ENCODE results near the gene PIGP. TPM values are rescaled to one million over a fixed set of nuclear protein-coding genes. Genes with fewer than 3 reads are reported as not detected.

The PIGP gene
- total and polyA plus RNA-seq, 2 donors (not counting 1 experiment from before 2014, with no cell fraction given): 15.8 to 22.7 TPM

- DNase-seq (no peak), ATAC-seq (ENCODE audit: low read depth) (no peak)
- POLR2A ChIA-PET: no interaction called here
- intact Hi-C loops (cut with micrococcal nuclease): loop anchor here (10.0 kb wide), 2 partner anchors 820 to 920 kb away; partner anchors contain the start of gene DOP1B
- H2AFZ ChIP-seq (ENCODE audit: insufficient read depth, low read depth, low read length, poor library complexity, severe bottlenecking): no peak overlapping the region
- H3K36me3 ChIP-seq (replicated peaks in 1 of 2; ENCODE audit: control extremely low read depth in 1 of 2, control insufficient read depth in 1 of 2, extremely low read depth in 1 of 2, insufficient read depth in 2 of 2, low read length in 1 of 2): no peaks in the 10 kb centered on the region
- Mint-ChIP-seq H3K4me3 (peak overlapping the region; percentile 66), H3K27ac (peak overlapping the region; percentile 17), H3K9me3 (ENCODE audit: insufficient read depth) (peaks cover 2% of the 10 kb centered on the region), H3K27me3 (no peaks in the 10 kb centered on the region), H3K4me1 (peaks cover 53% of the 10 kb centered on the region)
- no peak overlapping the region for H3K4me3 ChIP-seq (ENCODE audit: control extremely low read depth in 1 of 5, extremely low read depth in 1 of 5, insufficient read depth in 1 of 5, low read depth in 2 of 5, low read length in 4 of 5)
- H3K79me2 ChIP-seq (ENCODE audit: control insufficient read depth, insufficient read depth, low read length): peaks cover 83% of the 10 kb centered on the region
- H3K9me3 ChIP-seq (ENCODE audit: control extremely low read depth in 1 of 3, control insufficient read depth in 2 of 3, insufficient read depth in 1 of 3, low read length in 2 of 3): no peaks in the 10 kb centered on the region
- peaks cover 22 to 23% of the 10 kb centered on the region in 2 donors for H3K4me1 ChIP-seq (ENCODE audit: control insufficient read depth in 2 of 2, insufficient read depth in 2 of 2, low read length in 2 of 2)
- no peak overlapping the region for H3K9ac ChIP-seq (ENCODE audit: low read length)
- 100% methylated on average over 3 of the region's 4 CpGs for WGBS (ENCODE audit: insufficient coverage)
- no peak overlapping the region for H3K4me2 ChIP-seq (replicated peaks; ENCODE audit: low read depth, low read length, poor library complexity, severe bottlenecking)
- no peak overlapping the region for H3K27ac ChIP-seq (ENCODE audit: low read length in 2 of 2)
- no peaks in the 10 kb centered on the region for H3K27me3 ChIP-seq (replicated peaks in 1 of 4; ENCODE audit: control extremely low read depth in 1 of 4, control insufficient read depth in 3 of 4, insufficient read depth in 4 of 4, low read length in 3 of 4)
- CTCF ChIA-PET: interaction anchor here (1.3 to 1.5 kb wide), 3 partner anchors 12 to 98 kb away, joined by 3 to 4 read pairs (median 4); no protein-coding TSS in a partner anchor
- no peak for TF ChIP-seq EZH2 (IDR thresholded peaks at IDR 0.05; ENCODE audit: borderline replicate concordance, insufficient read depth, low read depth, low read length, poor library complexity, severe bottlenecking)
- no peak for TF ChIP-seq CTCF (IDR thresholded peaks at IDR 0.05)
- H4K20me1 ChIP-seq (ENCODE audit: control insufficient read depth, insufficient read depth, low read length, poor library complexity, severe bottlenecking): peaks cover 18% of the 10 kb centered on the region
These were observed 2.4 kb upstream of the PIGP start for GRCh38 chr21:37075214-37075770.

GRCh38 chr21:37074546-37074945 is 1.7 kb upstream of the PIGP start:
- ATAC-seq (ENCODE audit: low read depth) (no peak), DNase-seq (no peak)
- WGBS (ENCODE audit: insufficient coverage): no CpG with 5 or more reads among the region's 9 CpGs
- Histone ChIP-seq H3K4me1 (ENCODE audit: control insufficient read depth in 2 of 2, insufficient read depth in 2 of 2, low read length in 2 of 2) (peaks cover 22 to 23% of the 10 kb centered on the region in 2 donors), H4K20me1 (ENCODE audit: control insufficient read depth, insufficient read depth, low read length, poor library complexity, severe bottlenecking) (peaks cover 18% of the 10 kb centered on the region), H3K79me2 (ENCODE audit: control insufficient read depth, insufficient read depth, low read length) (peaks cover 75% of the 10 kb centered on the region), H3K9ac (ENCODE audit: low read length) (peak overlapping the region; percentile 93), H3K4me3 (ENCODE audit: control extremely low read depth in 1 of 5, extremely low read depth in 1 of 5, insufficient read depth in 1 of 5, low read depth in 2 of 5, low read length in 4 of 5) (peak overlapping the region; percentile 61 to 92 (median 80)), H3K27ac (ENCODE audit: low read length in 2 of 2) (peak overlapping the region; percentile 98), H3K4me2 (replicated peaks; ENCODE audit: low read depth, low read length, poor library complexity, severe bottlenecking) (peak overlapping the region; percentile 89), H3K9me3 (ENCODE audit: control extremely low read depth in 1 of 3, control insufficient read depth in 2 of 3, insufficient read depth in 1 of 3, low read length in 2 of 3) (no peaks in the 10 kb centered on the region), H2AFZ (ENCODE audit: insufficient read depth, low read depth, low read length, poor library complexity, severe bottlenecking) (peak overlapping the region; percentile 85), H3K36me3 (replicated peaks in 1 of 2; ENCODE audit: control extremely low read depth in 1 of 2, control insufficient read depth in 1 of 2, extremely low read depth in 1 of 2, insufficient read depth in 2 of 2, low read length in 1 of 2) (no peaks in the 10 kb centered on the region), H3K27me3 (replicated peaks in 1 of 4; ENCODE audit: control extremely low read depth in 1 of 4, control insufficient read depth in 3 of 4, insufficient read depth in 4 of 4, low read length in 3 of 4) (no peaks in the 10 kb centered on the region)
- peak overlapping the region; percentile 98 for H3K4me3 Mint-ChIP-seq
- ChIA-PET CTCF (interaction anchor here (1.3 kb wide), 1 partner anchor 13 kb away, joined by 4 read pairs; no protein-coding TSS in a partner anchor), POLR2A (interaction anchor here (0.6 kb wide), 1 partner anchor 821 kb away, joined by 3 read pairs; no protein-coding TSS in a partner anchor)
- H3K4me1 Mint-ChIP-seq: peaks cover 53% of the 10 kb centered on the region
- no peak for TF ChIP-seq EZH2 (IDR thresholded peaks at IDR 0.05; ENCODE audit: borderline replicate concordance, insufficient read depth, low read depth, low read length, poor library complexity, severe bottlenecking)
- no peak for TF ChIP-seq CTCF (IDR thresholded peaks at IDR 0.05)
- H3K9me3 Mint-ChIP-seq (ENCODE audit: insufficient read depth): peaks cover 2% of the 10 kb centered on the region
- H3K27me3 Mint-ChIP-seq: no peaks in the 10 kb centered on the region
- intact Hi-C loops (cut with micrococcal nuclease): loop anchor here (10.0 kb wide), 2 partner anchors 820 to 920 kb away; partner anchors contain the start of gene DOP1B
- H3K27ac Mint-ChIP-seq: peak overlapping the region; percentile 99

Data from B cell (primary cell).